ENCODE data around the gene ATOH8.

Gene ATOH8

GRCh38 chr2:85748985-85749875, 4.6 kb upstream of the ATOH8 start:
- CTCF ChIA-PET, result interaction anchor here (0.5 to 5.5 kb wide), 8 partner anchors 9 to 72 kb away, joined by 3 to 40 read pairs (median 4); no protein-coding TSS in a partner anchor
- H3K27ac ChIP-seq, result peak overlapping the region; percentile 11; the same call in 1 of the 2 replicates
- TF ChIP-seq, protein P1, sequence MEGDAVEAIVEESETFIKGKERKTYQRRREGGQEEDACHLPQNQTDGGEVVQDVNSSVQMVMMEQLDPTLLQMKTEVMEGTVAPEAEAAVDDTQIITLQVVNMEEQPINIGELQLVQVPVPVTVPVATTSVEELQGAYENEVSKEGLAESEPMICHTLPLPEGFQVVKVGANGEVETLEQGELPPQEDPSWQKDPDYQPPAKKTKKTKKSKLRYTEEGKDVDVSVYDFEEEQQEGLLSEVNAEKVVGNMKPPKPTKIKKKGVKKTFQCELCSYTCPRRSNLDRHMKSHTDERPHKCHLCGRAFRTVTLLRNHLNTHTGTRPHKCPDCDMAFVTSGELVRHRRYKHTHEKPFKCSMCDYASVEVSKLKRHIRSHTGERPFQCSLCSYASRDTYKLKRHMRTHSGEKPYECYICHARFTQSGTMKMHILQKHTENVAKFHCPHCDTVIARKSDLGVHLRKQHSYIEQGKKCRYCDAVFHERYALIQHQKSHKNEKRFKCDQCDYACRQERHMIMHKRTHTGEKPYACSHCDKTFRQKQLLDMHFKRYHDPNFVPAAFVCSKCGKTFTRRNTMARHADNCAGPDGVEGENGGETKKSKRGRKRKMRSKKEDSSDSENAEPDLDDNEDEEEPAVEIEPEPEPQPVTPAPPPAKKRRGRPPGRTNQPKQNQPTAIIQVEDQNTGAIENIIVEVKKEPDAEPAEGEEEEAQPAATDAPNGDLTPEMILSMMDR (conservative IDR thresholded peaks at IDR 0.05; ENCODE audit: low read depth), result no peak
- DNase-seq (ENCODE audit: low spot score), result no peak
- POLR2A ChIA-PET (ENCODE audit: low non-redundant PET), result no interaction called here

GRCh38 chr2:85750587-85751575, 2.9 kb upstream of the ATOH8 start:
- CTCF ChIA-PET, result interaction anchor here (0.6 to 5.5 kb wide), 11 partner anchors 10 to 89 kb away, joined by 3 to 40 read pairs (median 3); no protein-coding TSS in a partner anchor
- TF ChIP-seq, protein P1 (conservative IDR thresholded peaks at IDR 0.05; ENCODE audit: low read depth), result peak; percentile 63
- no peak overlapping the region for H3K27ac ChIP-seq
- DNase-seq (ENCODE audit: low spot score), result peak; percentile 54
- POLR2A ChIA-PET (ENCODE audit: low non-redundant PET), result no interaction called here

GRCh38 chr2:85751627-85752026, 2.2 kb upstream of the ATOH8 start:
- POLR2A ChIA-PET (ENCODE audit: low non-redundant PET), result no interaction called here
- DNase-seq (ENCODE audit: low spot score), result no peak
- CTCF ChIA-PET, result interaction anchor here (0.6 to 5.5 kb wide), 7 partner anchors 9 to 88 kb away, joined by 3 to 40 read pairs (median 5); no protein-coding TSS in a partner anchor
- TF ChIP-seq, protein P1 (conservative IDR thresholded peaks at IDR 0.05; ENCODE audit: low read depth), result no peak
- H3K27ac ChIP-seq, result no peak overlapping the region

DNA sequence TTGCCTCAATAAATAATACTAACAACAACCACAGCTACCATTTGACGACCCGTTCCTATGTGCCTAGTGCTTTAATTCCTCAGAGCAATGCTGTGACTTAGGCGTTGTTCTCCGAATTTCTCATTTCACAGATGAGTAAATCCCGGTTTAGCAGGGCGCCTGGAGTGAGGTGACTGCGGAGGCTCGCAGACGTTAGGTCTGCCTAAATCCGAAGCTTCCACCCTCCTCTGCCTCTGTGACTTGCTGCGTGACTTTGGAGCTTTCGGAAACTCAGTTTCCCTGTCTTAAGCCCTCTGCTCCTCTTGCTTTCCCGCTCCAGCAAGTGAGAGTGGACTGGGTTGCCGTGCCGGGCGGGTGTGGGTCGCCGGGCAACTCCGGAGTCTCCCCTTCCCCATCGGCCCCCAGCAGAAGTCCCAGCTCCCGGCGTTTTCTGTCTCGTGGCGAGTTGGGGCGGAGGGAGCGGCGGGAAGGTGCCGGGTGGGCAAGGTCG, 711 bp upstream of the ATOH8 start:
- TF ChIP-seq, protein P1 (conservative IDR thresholded peaks at IDR 0.05; ENCODE audit: low read depth), result no peak
- H3K27ac ChIP-seq, result no peak overlapping the region
- ChIA-PET POLR2A (ENCODE audit: low non-redundant PET) (no interaction called here), CTCF (interaction anchor here (0.6 to 5.5 kb wide), 6 partner anchors 11 to 1649 kb away, joined by 3 to 40 read pairs (median 5); no protein-coding TSS in a partner anchor)
- no peak for DNase-seq (ENCODE audit: low spot score)

- POLR2A ChIA-PET (ENCODE audit: low non-redundant PET), result no interaction called here
- TF ChIP-seq, protein P1 (conservative IDR thresholded peaks at IDR 0.05; ENCODE audit: low read depth), result no peak
- no peak for DNase-seq (ENCODE audit: low spot score)
- H3K27ac ChIP-seq, result peak overlapping the region; percentile 10; the same call in 1 of the 2 replicates
- CTCF ChIA-PET, result interaction anchor here (0.5 to 1.6 kb wide), 6 partner anchors 15 to 40 kb away, joined by 3 to 11 read pairs (median 3); no protein-coding TSS in a partner anchor
Measured at GRCh38 chr2:85754313-85755095, 713 bp downstream of the ATOH8 start.
